ENCODE results near the gene ARHGEF12. TPM values are rescaled to one million over a fixed set of nuclear protein-coding genes. Genes with fewer than 3 reads are reported as not detected.

ARHGEF12 gene
- polyA plus RNA-seq, 1 donor (not counting 4 experiments of a cell fraction or from before 2014, with no cell fraction given): 28.8 TPM

GRCh38 chr11:120489799-120490198 lies 153.6 kb downstream of the ARHGEF12 start:
- DNase-seq (ENCODE audit: low read depth, low spot score) (no peak), FAIRE-seq (no peak)
- Histone ChIP-seq H3K36me3 (ENCODE audit: control insufficient read depth in 2 of 2, extremely low read depth in 1 of 2, insufficient read depth in 2 of 2, low read length in 2 of 2) (peaks cover 0 to 8% of the 10 kb centered on the region in 2 experiments), H2AFZ (ENCODE audit: control insufficient read depth, low read length) (no peak overlapping the region), H4K20me1 (ENCODE audit: control insufficient read depth, extremely low read depth, insufficient read depth, low read length) (no peaks in the 10 kb centered on the region), H3K4me2 (ENCODE audit: control insufficient read depth, extremely low read depth, insufficient read depth, low read depth, low read length) (no peak overlapping the region), H3K4me3 (ENCODE audit: control insufficient read depth in 2 of 3, extremely low read depth in 1 of 3, insufficient read depth in 2 of 3, low read depth in 1 of 3, low read length in 3 of 3) (no peak overlapping the region), H3K9ac (ENCODE audit: control insufficient read depth, extremely low read depth, insufficient read depth, low read length) (no peak overlapping the region), H3K9me1 (ENCODE audit: control insufficient read depth, extremely low read depth, insufficient read depth, low read length) (no peaks in the 10 kb centered on the region), H3K79me2 (ENCODE audit: control insufficient read depth, insufficient read depth, low read length) (no peaks in the 10 kb centered on the region), H3K4me1 (ENCODE audit: control insufficient read depth, extremely low read depth, insufficient read depth, low read length) (no peaks in the 10 kb centered on the region), H3K9me3 (ENCODE audit: control insufficient read depth, low read depth, low read length) (no peaks in the 10 kb centered on the region), H3K27ac (ENCODE audit: control insufficient read depth, insufficient read depth, low read length) (no peak overlapping the region), H3K27me3 (ENCODE audit: control insufficient read depth, extremely low read depth, insufficient read depth, low read length) (no peaks in the 10 kb centered on the region)
- dilution Hi-C loops (cut with MboI; ENCODE audit: extremely low pct_ligation_motif_present, low sequenced_read_pairs): no loop called here
- TF ChIP-seq CTCF (optimal IDR thresholded peaks at IDR 0.05 in 1 of 3, IDR thresholded peaks at IDR 0.05 in 1 of 3, conservative IDR thresholded peaks at IDR 0.05 in 1 of 3; ENCODE audit: extremely low read depth in 1 of 3, insufficient read depth in 2 of 3, low read length in 3 of 3): no peak
- TF ChIP-seq EZH2 (IDR thresholded peaks at IDR 0.05; ENCODE audit: low read length): no peak

- Histone ChIP-seq H3K36me3 (ENCODE audit: control insufficient read depth in 2 of 2, extremely low read depth in 1 of 2, insufficient read depth in 2 of 2, low read length in 2 of 2) (peaks cover 0 to 4% of the 10 kb centered on the region in 2 experiments), H3K27ac (ENCODE audit: control insufficient read depth, insufficient read depth, low read length) (no peak overlapping the region), H3K27me3 (ENCODE audit: control insufficient read depth, extremely low read depth, insufficient read depth, low read length) (no peaks in the 10 kb centered on the region), H3K79me2 (ENCODE audit: control insufficient read depth, insufficient read depth, low read length) (no peaks in the 10 kb centered on the region), H3K4me1 (ENCODE audit: control insufficient read depth, extremely low read depth, insufficient read depth, low read length) (no peaks in the 10 kb centered on the region), H2AFZ (ENCODE audit: control insufficient read depth, low read length) (no peak overlapping the region), H3K9me3 (ENCODE audit: control insufficient read depth, low read depth, low read length) (no peaks in the 10 kb centered on the region), H3K9me1 (ENCODE audit: control insufficient read depth, extremely low read depth, insufficient read depth, low read length) (no peaks in the 10 kb centered on the region), H3K4me3 (ENCODE audit: control insufficient read depth in 2 of 3, extremely low read depth in 1 of 3, insufficient read depth in 2 of 3, low read depth in 1 of 3, low read length in 3 of 3) (no peak overlapping the region), H4K20me1 (ENCODE audit: control insufficient read depth, extremely low read depth, insufficient read depth, low read length) (no peaks in the 10 kb centered on the region), H3K9ac (ENCODE audit: control insufficient read depth, extremely low read depth, insufficient read depth, low read length) (no peak overlapping the region), H3K4me2 (ENCODE audit: control insufficient read depth, extremely low read depth, insufficient read depth, low read depth, low read length) (no peak overlapping the region)
- dilution Hi-C loops (cut with MboI; ENCODE audit: extremely low pct_ligation_motif_present, low sequenced_read_pairs): no loop called here
- DNase-seq (ENCODE audit: low read depth, low spot score) (no peak), FAIRE-seq (no peak)
- TF ChIP-seq CTCF (optimal IDR thresholded peaks at IDR 0.05 in 1 of 3, IDR thresholded peaks at IDR 0.05 in 1 of 3, conservative IDR thresholded peaks at IDR 0.05 in 1 of 3; ENCODE audit: extremely low read depth in 1 of 3, insufficient read depth in 2 of 3, low read length in 3 of 3): no peak
- TF ChIP-seq EZH2 (IDR thresholded peaks at IDR 0.05; ENCODE audit: low read length): no peak
These were observed 156.3 kb downstream of the ARHGEF12 start for GRCh38 chr11:120492486-120492885.
